GM12878 (cell line): ENCODE data around the gene COL4A3. TPM values are rescaled to one million over a fixed set of nuclear protein-coding genes. Genes with fewer than 3 reads are reported as not detected.

Source experiments
- ATAC-seq: fragments of 200-7000 bp; cut with Tn5 transposase; 3 replicates; pipeline ENCODE4 v1.9.1; 2020; ENCODE audit warnings: mild to moderate bottlenecking, moderate library complexity
- BruUV-seq: library from RNA; stranded (reverse); fragments of 400-500 nt; replicated peaks from 2 replicates; lab custom pipeline; 2021; lab: Mats Ljungman, UMichigan
- CTCF ChIA-PET: fragments of 300-600 bp; sonication (Branson Sonifier 250); formaldehyde crosslinking; extraction: SDS; loops from one replicate; lab custom pipeline; 2021; ENCODE audit warnings: inconsistent platforms; lab: Yijun Ruan, JAX
- POLR2A ChIA-PET: fragments of 350-600 bp; formaldehyde crosslinking; extraction: SDS; loops from one replicate; lab custom pipeline; 2021; ENCODE audit warnings: inconsistent platforms; lab: Charles Lee
- RAD21 ChIA-PET: fragments of 300-600 bp; sonication (Branson Sonifier 250); formaldehyde crosslinking; loops from one replicate; lab custom pipeline; 2023; ENCODE audit warnings: antibody characterized with exemption; ENCODE audit not compliant: unreplicated experiment; lab: Charles Lee
- SMC1A ChIA-PET: fragments of 300-600 bp; sonication (Branson Sonifier 250); formaldehyde crosslinking; loops from one replicate; lab custom pipeline; 2023; ENCODE audit not compliant: unreplicated experiment, uncharacterized antibody; lab: Charles Lee
- DNase-seq: peaks from one replicate; pipeline ENCODE4 v3.0.0-alpha.2; 2011; ENCODE audit warnings: low read depth, low spot score
- FAIRE-seq: peaks from 3 replicates; lab custom pipeline; 2011; peaks lifted over from hg19 to GRCh38; lab: Jason Lieb, UNC
- H2AFZ ChIP-seq: 2 replicates; pipeline ENCODE4 v1.6.0; 2011; ENCODE audit warnings: low read depth, low read length, control low read depth; ENCODE audit not compliant: control insufficient read depth
- H3K27ac ChIP-seq: 2 replicates; pipeline ENCODE4 v1.5.1; 2011; ENCODE audit warnings: control low read depth; ENCODE audit not compliant: control insufficient read depth, insufficient read depth
- H3K27me3 ChIP-seq, 2 experiments: replicated peaks in 1 of 2; 2 replicates each; pipeline versions ENCODE4 v1.6.0 to v1.6.1; 2011; ENCODE audit warnings: low read length in 1 of 2; ENCODE audit not compliant: control insufficient read depth in 2 of 2, insufficient read depth in 2 of 2
- H3K36me3 ChIP-seq, 2 experiments: 2 replicates each; pipeline ENCODE4 v1.5.1; 2011; ENCODE audit warnings: low read length in 1 of 2; ENCODE audit not compliant: control insufficient read depth in 2 of 2, insufficient read depth in 2 of 2
- H3K4me1 ChIP-seq: 2 replicates; pipeline ENCODE4 v1.6.1; 2011; ENCODE audit warnings: mild to moderate bottlenecking, low read length, moderate library complexity, mixed read lengths; ENCODE audit not compliant: control insufficient read depth, insufficient read depth
- H3K4me2 ChIP-seq: 2 replicates; pipeline ENCODE4 v1.6.0; 2011; ENCODE audit warnings: control low read depth; ENCODE audit not compliant: control insufficient read depth, insufficient read depth
- H3K4me3 ChIP-seq: fragments of 200-600 bp; sonication (generic); 2 replicates; pipeline ENCODE4 v1.5.1; 2016
- H3K79me2 ChIP-seq: 2 replicates; pipeline ENCODE4 v1.6.0; 2011; ENCODE audit warnings: low read length; ENCODE audit not compliant: control insufficient read depth, insufficient read depth
- H3K9ac ChIP-seq: 2 replicates; pipeline ENCODE4 v1.8.0; 2011; ENCODE audit warnings: low read length, control low read depth, mixed read lengths; ENCODE audit not compliant: control insufficient read depth, insufficient read depth
- H3K9me3 ChIP-seq: replicated peaks from 3 replicates; pipeline ENCODE4 v1.5.1; 2011; ENCODE audit warnings: mild to moderate bottlenecking, low read length; ENCODE audit not compliant: control insufficient read depth, insufficient read depth
- H4K20me1 ChIP-seq: 2 replicates; pipeline ENCODE4 v1.6.0; 2011; ENCODE audit not compliant: control insufficient read depth, insufficient read depth
- CHD1 ChIP-seq: IDR thresholded peaks from 2 replicates; pipeline ENCODE4 v1.6.1; 2012; ENCODE audit warnings: low read depth, low read length, improper control_type of control experiment
- CUX1 ChIP-seq: IDR thresholded peaks from 2 replicates; pipeline ENCODE4 v1.6.1; 2012; ENCODE audit warnings: improper control_type of control experiment, low read depth, low read length; ENCODE audit not compliant: insufficient replicate concordance
- DPF2 ChIP-seq: fragments of 450-650 bp; IDR thresholded peaks from 2 replicates; pipeline ENCODE4 v1.6.1; 2017; ENCODE audit warnings: mild to moderate bottlenecking
- GABPA ChIP-seq: IDR thresholded peaks from 2 replicates; pipeline ENCODE4 v1.6.1; 2014; ENCODE audit warnings: antibody characterized with exemption, low read depth, mild to moderate bottlenecking, inconsistent platforms
- HDAC6 ChIP-seq: fragments of 200-600 bp; sonication (generic); IDR thresholded peaks from one replicate; pipeline ENCODE4 v1.8.0; 2017; ENCODE audit warnings: antibody characterized with exemption; ENCODE audit not compliant: unreplicated experiment
- IRF3 ChIP-seq: fragments of 450-650 bp; IDR thresholded peaks from 2 replicates; pipeline ENCODE4 v1.6.1; 2014; ENCODE audit warnings: mild to moderate bottlenecking
- IRF4 ChIP-seq: IDR thresholded peaks from 2 replicates; pipeline ENCODE4 v1.6.1; 2011; ENCODE audit warnings: low read depth, low read length
- KLF5 ChIP-seq: fragments of 450-650 bp; IDR thresholded peaks from 2 replicates; pipeline ENCODE4 v1.6.1; 2014; ENCODE audit warnings: mild to moderate bottlenecking; ENCODE audit not compliant: partially characterized antibody
- NFIC ChIP-seq: IDR thresholded peaks from 2 replicates; pipeline ENCODE4 v1.6.1; 2012; ENCODE audit warnings: low read depth, mild to moderate bottlenecking, inconsistent platforms, low read length, moderate library complexity
- NR2C2 ChIP-seq: IDR thresholded peaks from 2 replicates; pipeline ENCODE4 v1.6.1; 2011; ENCODE audit warnings: borderline replicate concordance, low read depth; ENCODE audit not compliant: control insufficient read depth, insufficient read length
- RAD51 ChIP-seq: fragments of 450-650 bp; IDR thresholded peaks from 2 replicates; pipeline ENCODE4 v1.6.1; 2016; ENCODE audit warnings: moderate library complexity, mild to moderate bottlenecking, inconsistent platforms
- RCOR1 ChIP-seq: conservative IDR thresholded peaks from 2 replicates; pipeline ENCODE4 v1.6.1; 2012; ENCODE audit warnings: low read depth, low read length, improper control_type of control experiment
- SMC3 ChIP-seq: IDR thresholded peaks from 2 replicates; pipeline ENCODE4 v1.6.1; 2011; ENCODE audit warnings: low read length, improper control_type of control experiment, borderline replicate concordance
- ZZZ3 ChIP-seq: IDR thresholded peaks from 2 replicates; pipeline ENCODE4 v1.6.1; 2011; ENCODE audit warnings: low read depth; ENCODE audit not compliant: control insufficient read depth, insufficient read length
- WGBS: methylation state at CpG from one replicate; pipeline ENCODE4 v1.1.6; 2016; ENCODE audit warnings: low lambda C conversion rate; ENCODE audit not compliant: insufficient replicate concordance, insufficient coverage; ENCODE audit errors: missing lambda C conversion rate; 5-methylcytosine and 5-hydroxymethylcytosine counted together
- in situ Hi-C: fragments of 300-500 bp; cut with MboI; formaldehyde crosslinking; loops from 9 replicates; pipeline ENCODE4 v1.14.3; 2018; ENCODE audit warnings: mixed read lengths
- intact Hi-C: fragments of 100-400 bp; cut with micrococcal nuclease; formaldehyde crosslinking; loops from one replicate; pipeline ENCODE4 v1.14.2; 2022; ENCODE audit not compliant: unreplicated experiment
- polyA plus RNA-seq, 11 experiments: library from polyadenylated mRNA; depleted of rRNA in 4 of 11; unstranded in 6 of 11; stranded (reverse) in 5 of 11; fragments of >200 nt; fragmentation: Nextera tagmentation in 4 of 11; fragmentation: Illumina TruSeq in 1 of 11; extraction: Ambion mirVana in 4 of 11; extraction: Trizol in 1 of 11; gene quantifications; 1 replicate in 1 of 11; 2 replicates in 10 of 11; pipeline versions ENCODE4 v1.2.1 to v1.2.3, GENCODE V29; 2011 to 2016; ENCODE audit warnings: inconsistent platforms in 2 of 11, missing spikeins in 2 of 11, low read depth in 1 of 11
- total RNA-seq, 4 experiments: library from RNA; depleted of rRNA in 3 of 4; stranded (reverse); fragments of >200 nt in 3 of 4; fragmentation: Illumina TruSeq in 1 of 4; extraction: Trizol in 1 of 4; gene quantifications; 2 replicates each; pipeline versions ENCODE4 v1.2.1 to v1.2.3, GENCODE V29; 2013 to 2021

COL4A3 gene
- total and polyA plus RNA-seq, 10 of the 15 experiments (the other 5 are each of a cell fraction or from before 2014, with no cell fraction given) = 0.34 to 10.5 (median 3.8) TPM

GRCh38 chr2:227313310-227313709 is 148.9 kb downstream of the COL4A3 start:
- POLR2A ChIA-PET = no interaction called here
- intact Hi-C loops (no loop called here), in situ Hi-C loops (no loop called here)
- RAD21 ChIA-PET = no interaction called here
- ATAC-seq (no peak), DNase-seq (no peak), FAIRE-seq (no peak)
- no peak overlapping the region for H2AFZ ChIP-seq
- H3K36me3 ChIP-seq = no peaks in the 10 kb centered on the region
- no TSS peak for BruUV-seq
- no peak overlapping the region for H3K4me3 ChIP-seq
- no peaks in the 10 kb centered on the region for H3K9me3 ChIP-seq
- CTCF ChIA-PET = no interaction called here
- WGBS = 100% methylated on average over 1 of the region's 1 CpG
- H3K9ac ChIP-seq = no peak overlapping the region
- no peaks in the 10 kb centered on the region for H3K79me2 ChIP-seq
- no peaks in the 10 kb centered on the region for H3K27me3 ChIP-seq
- no peak overlapping the region for H3K27ac ChIP-seq
- H3K4me2 ChIP-seq = no peak overlapping the region
- TF ChIP-seq IRF3 (no peak), ZZZ3 (no peak), GABPA (no peak), HDAC6 (no peak), CUX1 (no peak), SMC3 (no peak), RCOR1 (no peak), NR2C2 (no peak), DPF2 (no peak), CHD1 (no peak), KLF5 (no peak), IRF4 (no peak), RAD51 (no peak), NFIC (no peak)
- TF ChIP-seq, all 136 proteins: peak for 0
- peaks cover 9% of the 10 kb centered on the region; the same call in 1 of the 2 replicates for H3K4me1 ChIP-seq
- SMC1A ChIA-PET = interaction anchor here (1.2 kb wide), 1 partner anchor 16 kb away, joined by 3 read pairs; no protein-coding TSS in a partner anchor
- no peaks in the 10 kb centered on the region for H4K20me1 ChIP-seq
